ENCODE measurements around the gene SCN4B. TPM values are rescaled to one million over a fixed set of nuclear protein-coding genes. Genes with fewer than 3 reads are reported as not detected.

SCN4B gene
- total RNA-seq, 4 donors from 2014 or later: 3.7 to 8.4 (median 4.4) TPM

DNA sequence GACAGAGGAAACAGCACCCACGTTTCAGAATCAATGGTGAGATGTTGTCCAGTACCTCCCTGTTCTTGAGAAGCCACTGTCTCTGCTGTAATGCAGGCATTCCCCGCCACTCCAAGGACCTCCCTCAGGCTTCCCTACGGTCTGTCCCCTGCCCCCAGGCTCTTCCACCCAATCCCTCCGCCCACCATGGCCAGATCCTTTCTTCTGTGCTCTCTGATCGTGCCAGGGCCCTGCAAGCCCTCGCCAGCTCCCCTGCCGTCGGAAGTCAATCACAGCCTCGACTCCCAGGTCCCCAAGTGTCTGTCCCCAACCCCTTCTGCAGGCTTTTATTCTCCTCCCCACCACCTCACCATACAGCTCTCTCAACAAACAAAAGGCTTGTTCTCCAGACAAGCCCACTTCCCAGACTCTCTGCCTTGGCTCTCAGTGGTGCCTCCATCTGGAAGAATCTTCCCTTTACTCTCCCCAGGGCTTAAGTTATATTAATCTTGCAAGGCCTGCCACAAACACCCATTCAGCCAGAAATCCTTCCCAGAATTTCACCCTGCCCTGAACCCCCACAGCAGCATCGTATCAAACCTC is 13.7 kb downstream of the SCN4B start:
- H3K4me3 ChIP-seq: no peak overlapping the region
- H3K27ac ChIP-seq (replicated peaks in 1 of 4): no peak overlapping the region
- TF ChIP-seq, protein P1, sequence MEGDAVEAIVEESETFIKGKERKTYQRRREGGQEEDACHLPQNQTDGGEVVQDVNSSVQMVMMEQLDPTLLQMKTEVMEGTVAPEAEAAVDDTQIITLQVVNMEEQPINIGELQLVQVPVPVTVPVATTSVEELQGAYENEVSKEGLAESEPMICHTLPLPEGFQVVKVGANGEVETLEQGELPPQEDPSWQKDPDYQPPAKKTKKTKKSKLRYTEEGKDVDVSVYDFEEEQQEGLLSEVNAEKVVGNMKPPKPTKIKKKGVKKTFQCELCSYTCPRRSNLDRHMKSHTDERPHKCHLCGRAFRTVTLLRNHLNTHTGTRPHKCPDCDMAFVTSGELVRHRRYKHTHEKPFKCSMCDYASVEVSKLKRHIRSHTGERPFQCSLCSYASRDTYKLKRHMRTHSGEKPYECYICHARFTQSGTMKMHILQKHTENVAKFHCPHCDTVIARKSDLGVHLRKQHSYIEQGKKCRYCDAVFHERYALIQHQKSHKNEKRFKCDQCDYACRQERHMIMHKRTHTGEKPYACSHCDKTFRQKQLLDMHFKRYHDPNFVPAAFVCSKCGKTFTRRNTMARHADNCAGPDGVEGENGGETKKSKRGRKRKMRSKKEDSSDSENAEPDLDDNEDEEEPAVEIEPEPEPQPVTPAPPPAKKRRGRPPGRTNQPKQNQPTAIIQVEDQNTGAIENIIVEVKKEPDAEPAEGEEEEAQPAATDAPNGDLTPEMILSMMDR (IDR thresholded peaks at IDR 0.05): no peak
- no peak for TF ChIP-seq POLR2A (IDR thresholded peaks at IDR 0.05; ENCODE audit: low read depth)
- TF ChIP-seq POLR2AphosphoS5 (IDR thresholded peaks at IDR 0.05): no peak
- TF ChIP-seq EP300 (IDR thresholded peaks at IDR 0.05): no peak
- intact Hi-C loops (cut with DNase I): no loop called here
- no peak for DNase-seq (ENCODE audit: extremely low spot score)
- H3K4me1 ChIP-seq: no peaks in the 10 kb centered on the region
- H3K36me3 ChIP-seq: peaks cover 0 to 6% (median 0%) of the 10 kb centered on the region in 4 donors
- H3K27me3 ChIP-seq: peaks cover 0 to 70% (median 2%) of the 10 kb centered on the region in 4 donors
- 48% methylated on average over 9 of the region's 10 CpGs for WGBS
- no peaks in the 10 kb centered on the region for H3K9me3 ChIP-seq

DNA sequence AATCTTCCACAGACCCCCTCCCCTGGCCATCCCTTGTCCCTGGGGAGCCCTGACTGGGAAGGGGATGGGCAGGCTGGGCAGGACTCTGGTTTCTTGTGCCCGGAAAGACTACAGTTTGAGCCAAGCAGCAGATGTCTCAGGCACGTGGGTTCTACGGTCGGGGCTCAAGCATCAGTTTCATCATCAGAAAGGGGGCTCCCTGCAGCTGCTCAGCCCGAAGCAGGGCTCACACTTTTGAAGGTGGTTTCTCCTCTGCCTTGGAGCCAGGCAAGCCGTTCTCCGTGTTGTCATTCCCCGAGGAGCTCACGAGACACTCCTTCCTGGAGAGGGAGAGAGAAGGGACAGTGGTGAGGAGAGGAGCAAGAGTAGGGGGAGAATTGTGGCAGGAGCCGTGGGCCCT is 15.8 kb downstream of the SCN4B start:
- Histone ChIP-seq H3K36me3 (peaks cover 0 to 6% (median 0%) of the 10 kb centered on the region in 4 donors), H3K4me1 (no peaks in the 10 kb centered on the region), H3K4me3 (no peak overlapping the region), H3K27ac (replicated peaks in 1 of 4) (no peak overlapping the region), H3K27me3 (peaks cover 0 to 63% (median 0%) of the 10 kb centered on the region in 4 donors), H3K9me3 (no peaks in the 10 kb centered on the region)
- intact Hi-C loops (cut with DNase I): no loop called here
- TF ChIP-seq, protein P1 (IDR thresholded peaks at IDR 0.05): no peak
- TF ChIP-seq POLR2A (IDR thresholded peaks at IDR 0.05; ENCODE audit: low read depth) (no peak), EP300 (IDR thresholded peaks at IDR 0.05) (no peak), POLR2AphosphoS5 (IDR thresholded peaks at IDR 0.05) (no peak)
- no peak for DNase-seq (ENCODE audit: extremely low spot score)
- 77% methylated on average over 6 of the region's 10 CpGs for WGBS

DNA sequence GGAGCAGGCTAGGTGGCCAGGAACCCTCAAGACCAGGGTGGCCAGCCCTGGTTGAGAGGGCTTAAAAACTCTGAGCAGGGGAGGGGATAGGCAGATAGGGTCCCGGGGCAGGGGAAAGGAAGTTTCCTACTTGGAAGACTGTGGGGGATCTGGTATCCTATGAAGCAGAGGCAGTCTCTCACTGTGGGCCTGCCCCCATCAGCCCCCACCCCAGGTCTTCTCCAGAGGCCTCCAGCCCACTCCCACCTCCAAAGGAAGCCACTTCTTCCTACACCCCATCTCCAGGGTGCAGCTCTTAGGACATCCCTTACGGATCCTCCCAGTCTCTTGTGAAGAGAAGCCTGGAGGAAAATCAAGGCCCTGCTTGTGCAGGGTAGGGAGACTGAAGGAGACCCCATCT is 16.3 kb downstream of the SCN4B start:
- Histone ChIP-seq H3K36me3 (peaks cover 0 to 6% (median 0%) of the 10 kb centered on the region in 4 donors), H3K4me1 (no peaks in the 10 kb centered on the region), H3K27me3 (peaks cover 0 to 59% (median 0%) of the 10 kb centered on the region in 4 donors), H3K9me3 (no peaks in the 10 kb centered on the region), H3K4me3 (no peak overlapping the region), H3K27ac (replicated peaks in 1 of 4) (no peak overlapping the region)
- WGBS: 94% methylated on average over 2 of the region's 2 CpGs
- no peak for TF ChIP-seq EP300 (IDR thresholded peaks at IDR 0.05)
- no peak for TF ChIP-seq POLR2AphosphoS5 (IDR thresholded peaks at IDR 0.05)
- TF ChIP-seq POLR2A (IDR thresholded peaks at IDR 0.05; ENCODE audit: low read depth): no peak
- TF ChIP-seq, protein P1 (IDR thresholded peaks at IDR 0.05): no peak
- no peak for DNase-seq (ENCODE audit: extremely low spot score)
- intact Hi-C loops (cut with DNase I): no loop called here

DNA sequence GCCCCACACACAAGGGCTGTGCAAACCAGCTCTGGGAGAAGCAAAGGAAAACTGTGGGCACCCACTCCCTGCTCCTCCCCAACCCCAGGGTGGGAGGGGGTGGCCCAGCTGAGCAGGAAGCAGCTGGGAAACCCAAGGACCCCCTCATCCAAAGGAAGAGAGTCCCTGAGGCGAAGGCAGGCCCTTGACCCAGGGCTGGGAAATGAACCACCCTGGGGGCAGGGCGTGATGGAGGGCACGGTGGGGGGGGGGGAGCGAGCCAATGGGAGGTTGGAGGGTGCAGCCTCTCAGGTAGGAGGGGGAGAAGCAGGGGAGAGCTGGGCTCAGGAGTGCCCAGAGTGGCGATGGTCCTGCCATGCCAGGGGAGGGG is 16.8 kb downstream of the SCN4B start:
- intact Hi-C loops (cut with DNase I): no loop called here
- peaks cover 0 to 53% (median 0%) of the 10 kb centered on the region in 4 donors for H3K27me3 ChIP-seq
- TF ChIP-seq, protein P1 (IDR thresholded peaks at IDR 0.05): no peak
- TF ChIP-seq EP300 (IDR thresholded peaks at IDR 0.05) (no peak), POLR2AphosphoS5 (IDR thresholded peaks at IDR 0.05) (no peak), POLR2A (IDR thresholded peaks at IDR 0.05; ENCODE audit: low read depth) (no peak)
- H3K36me3 ChIP-seq: peaks cover 0 to 6% (median 0%) of the 10 kb centered on the region in 4 donors
- no peaks in the 10 kb centered on the region for H3K9me3 ChIP-seq
- no peaks in the 10 kb centered on the region for H3K4me1 ChIP-seq
- H3K4me3 ChIP-seq: no peak overlapping the region
- no peak for DNase-seq (ENCODE audit: extremely low spot score)
- no peak overlapping the region for H3K27ac ChIP-seq (replicated peaks in 1 of 4)
- WGBS: 71% methylated on average over 3 of the region's 5 CpGs

Data from esophagus muscularis mucosa (tissue), 4 donors.